ENCODE data around the gene APEX1. TPM values are rescaled to one million over a fixed set of nuclear protein-coding genes. Genes with fewer than 3 reads are reported as not detected.

APEX1 gene
- total RNA-seq, 1 experiment from 2014 or later: 324 TPM

GRCh38 chr14:20409226-20409625, 45.8 kb upstream of the APEX1 start (continued):
- no peak for TF ChIP-seq STAT6 (CRISPR knock-in tag; conservative IDR thresholded peaks at IDR 0.05; ENCODE audit: low read depth)

GRCh38 chr14:20412411-20412810, 42.6 kb upstream of the APEX1 start:
- Mint-ChIP-seq H3K9me3 (no peaks in the 10 kb centered on the region), H3K36me3 (peaks cover 7% of the 10 kb centered on the region; the same call in 1 of the 2 replicates), H3K4me1 (peaks cover 16% of the 10 kb centered on the region), H3K27ac (peak overlapping the region; percentile 37; the same call in 1 of the 2 replicates), H3K4me3 (peak overlapping the region; percentile 87), H3K27me3 (ENCODE audit: low read depth) (no peaks in the 10 kb centered on the region)
- ATAC-seq (no peak), DNase-seq (ENCODE audit: low spot score) (no peak)
- ChIA-PET CTCF (interaction anchor here (0.5 to 2.2 kb wide), 5 partner anchors 18 to 241 kb away, joined by 3 to 9 read pairs (median 4); partner anchors contain the start of genes APEX1, OSGEP and PARP2), POLR2A (interaction anchor here (0.6 to 1.8 kb wide), 3 partner anchors 49 to 129 kb away, joined by 3 to 23 read pairs (median 3); partner anchors contain the start of genes PARP2 and PIP4P1)
- TF ChIP-seq ZNF138 (CRISPR knock-in tag; conservative IDR thresholded peaks at IDR 0.05): no peak
- TF ChIP-seq ZNF425 (CRISPR knock-in tag; conservative IDR thresholded peaks at IDR 0.05): no peak
- TF ChIP-seq ZNF219 (CRISPR knock-in tag; IDR thresholded peaks at IDR 0.05; ENCODE audit: borderline replicate concordance): no peak
- TF ChIP-seq ESRRA (CRISPR knock-in tag; IDR thresholded peaks at IDR 0.05; ENCODE audit: borderline replicate concordance): no peak
- no peak for TF ChIP-seq IRF2 (CRISPR knock-in tag; IDR thresholded peaks at IDR 0.05; ENCODE audit: borderline replicate concordance, low read depth)
- TF ChIP-seq EMX1 (CRISPR knock-in tag; IDR thresholded peaks at IDR 0.05): no peak
- no peak for TF ChIP-seq GTF2I (CRISPR knock-in tag; conservative IDR thresholded peaks at IDR 0.05)
- TF ChIP-seq CDX4 (CRISPR knock-in tag; IDR thresholded peaks at IDR 0.05; ENCODE audit: borderline replicate concordance): no peak
- TF ChIP-seq IRF1 (CRISPR knock-in tag; IDR thresholded peaks at IDR 0.05): no peak
- TF ChIP-seq ZNF232 (CRISPR knock-in tag; IDR thresholded peaks at IDR 0.05): no peak
- no peak for TF ChIP-seq TEAD4 (CRISPR knock-in tag; IDR thresholded peaks at IDR 0.05)
- no peak for TF ChIP-seq AR (CRISPR knock-in tag; IDR thresholded peaks at IDR 0.05)
- no peak for TF ChIP-seq E2F1 (CRISPR knock-in tag; IDR thresholded peaks at IDR 0.05)
- TF ChIP-seq FOXK1 (CRISPR knock-in tag; IDR thresholded peaks at IDR 0.05): no peak
- no peak for TF ChIP-seq ZNF281 (CRISPR knock-in tag; IDR thresholded peaks at IDR 0.05)
- TF ChIP-seq ZMAT4 (CRISPR knock-in tag; IDR thresholded peaks at IDR 0.05): no peak
- TF ChIP-seq ZNF263 (CRISPR knock-in tag; IDR thresholded peaks at IDR 0.05; ENCODE audit: low read depth): no peak
- TF ChIP-seq MAX (CRISPR knock-in tag; IDR thresholded peaks at IDR 0.05): no peak
